BLaER1 treated with 17β-estradiol and CSF1 and Interleukin-3, amounts not matched to agents 10 nM and 100 nM (cell line): ENCODE data around the gene RFFL.

Experiments
- H3K27ac ChIP-seq, 11 experiments: shearing (Covaris generic); formaldehyde crosslinking; 2 replicates each; pipeline ENCODE4 v1.8.1; 2022
- H3K27me3 ChIP-seq, 11 experiments: shearing (Covaris generic); formaldehyde crosslinking; 2 replicates each; pipeline ENCODE4 v1.8.1; 2022
- H3K36me3 ChIP-seq, 11 experiments: shearing (Covaris generic); formaldehyde crosslinking; 2 replicates each; pipeline ENCODE4 v1.8.1; 2022
- H3K4me1 ChIP-seq, 10 experiments: shearing (Covaris generic); formaldehyde crosslinking; 2 replicates each; pipeline ENCODE4 v1.8.1; 2022
- H3K4me2 ChIP-seq, 11 experiments: shearing (Covaris generic); formaldehyde crosslinking; 2 replicates each; pipeline ENCODE4 v1.8.1; 2022
- H3K4me3 ChIP-seq, 10 experiments: shearing (Covaris generic); formaldehyde crosslinking; 2 replicates each; pipeline ENCODE4 v1.8.1; 2022
- H3K9ac ChIP-seq, 11 experiments: shearing (Covaris generic); formaldehyde crosslinking; 2 replicates each; pipeline ENCODE4 v1.8.1; 2022
- H3K9me3 ChIP-seq, 11 experiments: shearing (Covaris generic); formaldehyde crosslinking; replicated peaks in 1 of 11; 2 replicates each; pipeline ENCODE4 v1.8.1; 2022
- H4K20me1 ChIP-seq, 11 experiments: shearing (Covaris generic); formaldehyde crosslinking; 2 replicates each; pipeline ENCODE4 v1.8.1; 2022
- Cebpa-rat ChIP-seq, 11 experiments: shearing (Covaris generic); IDR thresholded peaks; 2 replicates each; pipeline ENCODE4 v1.8.1; 2022

RFFL gene

DNA sequence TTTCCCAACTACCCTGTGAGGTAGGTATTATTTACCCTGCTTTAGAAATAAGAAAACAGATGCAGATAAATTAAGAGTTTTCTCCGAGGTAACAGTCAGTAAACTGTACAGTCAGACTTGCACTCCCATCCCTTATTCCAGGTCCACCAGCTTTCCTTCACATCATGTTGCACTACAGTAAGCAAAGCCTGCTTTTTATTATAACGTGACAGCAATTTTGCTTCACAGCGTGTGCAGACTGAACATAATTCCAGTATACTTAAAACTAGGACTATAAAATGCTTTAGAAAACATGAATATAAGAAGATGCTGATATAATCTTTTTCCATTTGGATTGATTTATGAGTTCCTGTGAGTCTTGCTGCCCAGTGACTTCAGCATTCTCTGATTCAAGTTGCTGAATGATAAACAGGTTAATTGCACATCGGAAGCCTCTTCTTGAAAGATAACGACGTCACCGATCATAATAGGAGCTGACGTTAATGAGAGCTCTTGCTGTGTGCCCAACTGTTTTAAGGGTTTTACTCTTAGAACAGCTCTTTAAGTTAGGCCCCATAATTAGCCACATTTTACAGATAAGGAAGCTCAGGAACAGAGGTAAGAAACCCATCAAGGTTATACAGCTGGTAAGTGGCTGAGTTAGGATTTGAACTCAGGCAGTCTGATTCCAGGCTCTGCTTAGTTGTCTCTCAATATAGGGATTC is 81.8 kb downstream of the RFFL start:
- Histone ChIP-seq H3K9ac (peak overlapping the region; percentile 95 to 100 (median 98)), H3K27me3 (no peaks in the 10 kb centered on the region), H4K20me1 (peaks cover 0 to 3% (median 0%) of the 10 kb centered on the region in 11 experiments; a peak in 1 of 22 replicates), H3K4me2 (peak overlapping the region; percentile 78 to 95 (median 86)), H3K9me3 (no peaks in the 10 kb centered on the region), H3K4me1 (peaks cover 22 to 44% (median 36%) of the 10 kb centered on the region in 10 experiments), H3K36me3 (peaks cover 13 to 44% (median 38%) of the 10 kb centered on the region in 11 experiments; a peak in 20 of 22 replicates), H3K4me3 (peak overlapping the region; percentile 71 to 90 (median 82)), H3K27ac (peak overlapping the region; percentile 92 to 100 (median 99); a peak in 21 of 22 replicates)
- no peak for TF ChIP-seq Cebpa-rat (IDR thresholded peaks at IDR 0.05)

DNA sequence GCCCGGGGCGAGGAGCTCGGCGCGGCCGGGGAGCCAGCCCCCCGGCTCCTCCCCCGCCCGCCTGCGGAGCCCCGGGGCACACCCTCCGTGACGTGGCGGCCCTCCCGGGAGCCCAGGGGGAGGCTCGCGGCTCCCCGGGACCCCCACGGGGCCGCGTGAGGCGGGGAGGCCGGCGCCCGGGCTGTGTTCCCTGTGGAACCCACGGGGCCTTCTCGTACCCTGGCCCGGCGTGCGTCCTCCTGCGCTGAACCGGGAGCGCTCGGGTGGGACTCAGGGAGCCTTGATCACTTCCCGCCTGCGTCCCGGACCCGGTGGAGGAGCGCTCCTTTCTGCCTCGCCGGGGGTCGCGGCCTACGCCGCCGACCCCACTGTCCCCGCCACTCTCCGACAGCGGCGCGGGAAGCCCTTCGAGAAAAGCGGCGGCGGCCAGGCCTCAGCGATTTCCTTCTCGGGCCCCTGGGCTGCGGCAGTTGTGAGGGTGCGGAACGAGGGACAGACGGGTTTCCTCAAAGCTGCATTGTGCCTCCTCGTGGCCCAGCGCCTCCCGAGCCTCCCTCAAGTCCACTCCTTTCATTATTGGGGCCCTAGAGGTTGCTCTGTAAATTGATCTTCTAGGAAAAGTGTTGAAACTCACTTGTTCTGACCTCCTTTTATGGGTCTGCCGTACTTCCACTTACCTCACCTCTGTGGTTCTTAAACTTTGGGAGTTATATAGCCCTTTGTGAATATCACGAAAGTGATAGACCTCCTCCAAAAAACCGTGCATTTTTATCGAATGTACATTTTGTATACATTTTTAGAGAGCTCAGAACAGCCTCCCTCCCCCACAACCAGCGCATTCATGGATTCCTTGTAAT is 82.6 kb downstream of the RFFL start:
- Histone ChIP-seq H3K4me1 (peaks cover 22 to 44% (median 36%) of the 10 kb centered on the region in 10 experiments), H3K27me3 (no peaks in the 10 kb centered on the region), H3K4me3 (peak overlapping the region; percentile 71 to 90 (median 82)), H3K36me3 (peaks cover 10 to 36% (median 30%) of the 10 kb centered on the region in 11 experiments; a peak in 17 of 22 replicates), H4K20me1 (peaks cover 0 to 3% (median 0%) of the 10 kb centered on the region in 11 experiments; a peak in 1 of 22 replicates), H3K4me2 (peak overlapping the region; percentile 78 to 95 (median 86)), H3K9ac (peak overlapping the region; percentile 95 to 100 (median 98)), H3K27ac (peak overlapping the region; percentile 92 to 100 (median 99)), H3K9me3 (no peaks in the 10 kb centered on the region)
- 0 out of 22 replicates have a peak, but pooled peaks of 1 of the 11 experiments have one; percentile 9 for TF ChIP-seq Cebpa-rat (IDR thresholded peaks at IDR 0.05)

DNA sequence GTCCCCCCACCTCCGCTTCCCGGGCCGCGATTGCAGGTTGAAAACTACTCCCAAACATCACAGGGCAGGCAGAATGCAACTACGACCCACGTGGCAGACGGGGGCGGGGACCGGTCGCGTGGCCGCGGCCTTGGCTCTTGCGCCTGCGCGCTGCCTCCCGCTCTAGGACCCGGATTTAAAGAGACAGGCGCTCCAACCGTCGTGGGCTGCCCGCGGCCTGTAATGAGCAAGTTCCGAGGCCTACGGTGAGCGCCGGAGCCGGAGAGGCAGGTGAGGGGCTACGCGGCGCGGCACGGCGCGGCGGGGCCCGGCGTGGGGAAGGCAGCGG is 83.2 kb downstream of the RFFL start, which contains the start of gene LIG3:
Gene LIG3, plus strand, starts transcription at position 160 of the 328 bp plus-strand sequence. CDS start 2,494 bp downstream, outside the sequence.
- Histone ChIP-seq H3K27ac (peak within 1 kb of the TSS; percentile 92 to 100 (median 99)), H3K9ac (peak within 1 kb of the TSS; percentile 95 to 100 (median 98)), H3K9me3 (no peaks in the 10 kb centered on the region), H3K4me3 (peak within 1 kb of the TSS; percentile 71 to 90 (median 82)), H4K20me1 (no peaks in the 10 kb centered on the region; a peak in 1 of 22 replicates), H3K4me2 (peak within 1 kb of the TSS; percentile 78 to 95 (median 86)), H3K36me3 (peaks cover 7 to 30% (median 24%) of the 10 kb centered on the region in 11 experiments; a peak in 17 of 22 replicates), H3K27me3 (no peaks in the 10 kb centered on the region), H3K4me1 (peaks cover 22 to 44% (median 36%) of the 10 kb centered on the region in 10 experiments)
- TF ChIP-seq Cebpa-rat (IDR thresholded peaks at IDR 0.05) = no peak

DNA sequence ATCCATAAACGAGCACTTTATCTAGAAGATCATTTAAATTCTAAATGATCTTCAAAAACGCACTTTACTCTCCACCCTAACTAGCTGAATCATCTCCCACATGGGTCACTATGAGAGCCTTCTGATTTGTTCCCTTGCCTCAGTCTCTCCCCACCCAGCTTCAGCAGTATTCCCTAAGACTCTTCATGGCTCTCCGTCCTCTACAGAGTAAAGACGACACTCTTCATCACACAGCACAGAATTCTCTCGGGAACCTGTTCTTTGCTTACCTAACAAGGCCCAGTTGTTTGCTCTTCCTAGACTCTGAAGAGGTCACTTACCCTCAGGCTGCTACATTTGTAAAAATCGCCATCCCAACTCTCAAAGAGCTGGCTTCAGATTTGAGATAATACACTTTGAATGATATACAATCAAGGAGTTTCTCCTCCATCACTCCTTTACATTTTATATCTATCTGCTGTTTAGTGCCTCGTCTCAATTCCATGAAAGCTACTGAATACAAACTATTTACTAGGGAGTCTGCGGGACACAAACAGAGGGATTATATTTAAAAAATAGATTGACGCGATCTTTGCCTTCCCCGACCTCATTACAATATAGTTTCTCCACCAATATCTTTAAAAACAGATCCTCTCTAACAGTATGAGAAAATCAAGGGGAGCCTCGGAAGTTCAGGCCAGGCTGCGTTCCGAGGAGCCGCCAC is 83.7 kb downstream of the RFFL start:
- peak overlapping the region; percentile 92 to 100 (median 99); a peak in 21 of 22 replicates for H3K27ac ChIP-seq
- no peaks in the 10 kb centered on the region for H4K20me1 ChIP-seq

DNA sequence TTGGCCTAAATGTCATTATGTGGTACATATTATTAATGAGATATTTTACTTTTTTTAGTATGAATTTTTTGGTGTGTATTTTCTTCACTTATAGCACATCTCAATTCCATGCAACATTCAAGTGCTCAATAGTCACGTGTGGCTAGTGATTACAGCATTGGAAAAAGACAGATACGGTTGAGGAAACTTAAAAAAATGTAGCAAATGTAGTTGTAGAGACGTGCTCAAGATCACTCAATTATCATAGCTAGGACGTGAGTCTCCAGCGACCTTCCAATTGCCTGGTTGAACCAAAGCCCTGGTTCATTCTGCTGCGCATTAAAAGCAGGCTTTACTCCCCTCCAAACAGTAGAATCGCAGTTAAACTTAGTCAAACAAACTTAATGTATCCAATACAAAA is 84.4 kb downstream of the RFFL start:
- TF ChIP-seq Cebpa-rat (IDR thresholded peaks at IDR 0.05) = no peak
- H3K9ac ChIP-seq = peak overlapping the region in 1 of 11 experiments; percentile 97; a peak in 1 of 22 replicates
- peaks cover 22 to 42% (median 35%) of the 10 kb centered on the region in 10 experiments for H3K4me1 ChIP-seq
- H3K27ac ChIP-seq = no peak overlapping the region
- H3K36me3 ChIP-seq = peaks cover 7 to 20% (median 14%) of the 10 kb centered on the region in 11 experiments; a peak in 16 of 22 replicates
- H3K9me3 ChIP-seq = no peaks in the 10 kb centered on the region
- H4K20me1 ChIP-seq = no peaks in the 10 kb centered on the region
- peak overlapping the region in 3 of 10 experiments; percentile 82 to 85 (median 82); a peak in 4 of 20 replicates for H3K4me3 ChIP-seq
- peak overlapping the region; percentile 78 to 95 (median 86); a peak in 21 of 22 replicates for H3K4me2 ChIP-seq
- H3K27me3 ChIP-seq = no peaks in the 10 kb centered on the region

More for the DNA sequence above, 83.7 kb downstream of the RFFL start:
- Histone ChIP-seq H3K4me1 (peaks cover 22 to 43% (median 36%) of the 10 kb centered on the region in 10 experiments), H3K9me3 (no peaks in the 10 kb centered on the region), H3K36me3 (peaks cover 7 to 25% (median 19%) of the 10 kb centered on the region in 11 experiments; a peak in 16 of 22 replicates), H3K4me2 (peak overlapping the region; percentile 78 to 95 (median 86)), H3K4me3 (peak overlapping the region; percentile 71 to 90 (median 82)), H3K9ac (peak overlapping the region; percentile 95 to 100 (median 98)), H3K27me3 (no peaks in the 10 kb centered on the region)
- no peak for TF ChIP-seq Cebpa-rat (IDR thresholded peaks at IDR 0.05)

DNA sequence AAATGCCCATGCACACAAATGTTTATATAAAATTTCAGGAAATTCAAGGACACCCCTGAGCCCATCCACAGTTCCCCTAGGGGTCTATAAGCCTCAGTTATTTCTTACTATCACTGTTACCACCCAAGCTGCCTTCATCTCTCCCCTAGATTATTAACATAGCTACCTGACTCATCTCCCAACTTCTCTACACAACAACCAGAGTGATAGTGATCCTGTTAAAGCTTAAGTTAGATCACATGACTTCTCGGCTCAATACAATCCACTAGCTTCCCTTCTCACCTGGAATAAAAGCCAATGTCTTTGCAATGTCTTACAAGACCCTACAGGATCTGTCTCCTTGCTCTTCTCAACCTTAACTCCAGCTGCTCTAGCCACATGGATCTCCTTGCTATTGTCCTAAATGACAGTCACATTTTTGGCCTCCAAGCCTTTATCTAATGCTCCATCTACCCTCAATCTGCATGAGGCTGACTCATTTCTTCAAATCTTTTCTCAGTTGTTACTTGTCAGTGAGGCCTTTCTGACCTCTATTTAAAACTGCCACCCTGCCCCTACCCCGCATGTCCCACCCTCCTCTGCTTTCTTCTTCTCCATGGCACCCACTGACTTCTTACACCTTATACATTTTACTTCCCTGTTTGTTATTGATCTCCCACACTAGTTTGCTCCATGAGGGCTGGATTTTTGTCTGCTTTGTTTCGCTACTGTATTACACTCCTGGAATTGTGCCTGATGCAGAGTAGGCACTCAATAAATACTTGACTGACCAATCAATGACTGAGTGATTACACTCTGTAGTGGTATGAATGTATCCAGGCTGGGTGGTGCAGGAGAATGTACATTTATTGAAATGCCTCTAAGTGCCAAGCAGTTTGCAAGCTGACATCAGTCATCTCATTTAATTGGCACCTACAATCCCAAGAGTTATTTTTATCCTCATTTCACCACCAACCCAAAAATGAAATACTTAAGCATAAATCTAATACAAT is 88.4 kb downstream of the RFFL start:
- no peak overlapping the region for H3K9ac ChIP-seq
- H3K27me3 ChIP-seq = no peaks in the 10 kb centered on the region
- H4K20me1 ChIP-seq = no peaks in the 10 kb centered on the region; a peak in 1 of 22 replicates
- H3K4me1 ChIP-seq = peaks cover 9 to 23% (median 13%) of the 10 kb centered on the region in 10 experiments
- no peak for TF ChIP-seq Cebpa-rat (IDR thresholded peaks at IDR 0.05)
- no peak overlapping the region for H3K4me3 ChIP-seq
- H3K36me3 ChIP-seq = peaks cover 0 to 2% (median 0%) of the 10 kb centered on the region in 11 experiments; a peak in 2 of 22 replicates
- H3K4me2 ChIP-seq = no peak overlapping the region
- H3K9me3 ChIP-seq = no peaks in the 10 kb centered on the region
- H3K27ac ChIP-seq = no peak overlapping the region

DNA sequence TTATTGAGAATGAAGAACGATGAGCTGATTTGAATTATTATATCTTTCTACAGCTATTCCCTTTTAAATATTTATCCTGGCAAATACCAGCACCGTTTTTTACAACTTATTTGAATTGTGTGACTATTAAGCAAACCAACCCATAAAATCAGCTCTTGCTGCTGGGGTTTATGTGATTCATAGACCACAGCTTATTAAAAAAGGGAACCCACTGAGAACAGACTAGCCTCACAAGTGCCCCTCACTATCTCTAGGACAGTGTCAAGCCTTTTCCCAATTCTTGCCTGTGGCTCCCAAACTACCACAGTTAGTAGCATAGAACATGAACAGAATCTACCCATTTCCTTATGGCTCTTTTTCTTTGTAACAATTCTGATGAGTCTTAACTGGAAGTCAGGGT is 89.3 kb downstream of the RFFL start:
- Histone ChIP-seq H3K4me1 (peaks cover under 1 to 15% (median 5%) of the 10 kb centered on the region in 10 experiments; a peak in 17 of 20 replicates), H3K36me3 (peaks cover 0 to 12% (median 3%) of the 10 kb centered on the region in 11 experiments; a peak in 8 of 22 replicates), H3K4me3 (no peak overlapping the region), H3K27ac (no peak overlapping the region), H3K9me3 (0 out of 22 replicates have a peak, but pooled peaks cover 0 to 3% (median 0%) of the 10 kb centered on the region in 11 experiments), H3K27me3 (no peaks in the 10 kb centered on the region), H3K4me2 (0 out of 22 replicates have a peak overlapping the region, but pooled peaks of 1 of the 11 experiments have one; percentile 1), H3K9ac (no peak overlapping the region), H4K20me1 (no peaks in the 10 kb centered on the region; a peak in 1 of 22 replicates)
- no peak for TF ChIP-seq Cebpa-rat (IDR thresholded peaks at IDR 0.05)
